K562 (cell line): Measurements from ENCODE around the gene LRRN3. TPM values are rescaled to one million over a fixed set of nuclear protein-coding genes. Genes with fewer than 3 reads are reported as not detected.

Experiments
- ATAC-seq: fragments of 200-7000 bp; cut with Tn5 transposase; 3 replicates; pipeline ENCODE4 v1.9.1; 2020; ENCODE audit warnings: moderate library complexity
- BruUV-seq: library from RNA; stranded (reverse); fragments of 400-500 nt; replicated peaks from 2 replicates; lab custom pipeline; 2021; lab: Mats Ljungman, UMichigan
- CTCF ChIA-PET: fragments of 300-600 bp; formaldehyde crosslinking; extraction: SDS; loops from one replicate; lab custom pipeline; 2021; ENCODE audit warnings: low intra/inter-chr PET ratio; lab: Yijun Ruan, JAX
- POLR2A ChIA-PET: fragments of 300-600, 350-650 bp; sonication (Branson Sonifier 250); formaldehyde crosslinking; extraction: SDS; loops from one replicate; lab custom pipeline; 2021; ENCODE audit warnings: antibody characterized with exemption, inconsistent platforms; lab: Yijun Ruan, JAX
- DNase-seq, 4 experiments: peaks; one replicate each; pipeline versions ENCODE4 v3.0.0 to v3.0.0-alpha.2; 2011 to 2018; ENCODE audit warnings: low spot score in 3 of 4, mixed read lengths in 3 of 4; ENCODE audit errors: extremely low read depth in 1 of 4
- FAIRE-seq: peaks from 2 replicates; lab custom pipeline; 2011; peaks lifted over from hg19 to GRCh38; lab: Jason Lieb, UNC
- H2AFZ ChIP-seq: 2 replicates; pipeline ENCODE4 v1.6.0; 2011; ENCODE audit warnings: low read depth, low read length, control low read depth, inconsistent platforms
- H3K27ac ChIP-seq: fragments of 200-600 bp; 3 replicates; pipeline ENCODE4 v1.8.0; 2011; ENCODE audit warnings: low read depth, mild to moderate bottlenecking, control low read depth, inconsistent platforms, low read length, moderate library complexity, mixed read lengths; ENCODE audit errors: extremely low read depth
- H3K27me3 ChIP-seq, 2 experiments: fragments of 300-600 bp in 1 of 2; 2 replicates in 1 of 2; 3 replicates in 1 of 2; pipeline versions ENCODE4 v1.6.0 to v1.8.0; 2011; ENCODE audit warnings: inconsistent platforms in 2 of 2, low read length in 2 of 2, mild to moderate bottlenecking in 1 of 2, mixed read lengths in 1 of 2, moderate library complexity in 1 of 2; ENCODE audit not compliant: control insufficient read depth in 2 of 2, insufficient read depth in 2 of 2
- H3K36me3 ChIP-seq: fragments of 300-600 bp; 3 replicates; pipeline ENCODE4 v1.8.0; 2011; ENCODE audit warnings: mild to moderate bottlenecking, low read length, inconsistent platforms; ENCODE audit not compliant: control insufficient read depth, insufficient read depth
- H3K4me1 ChIP-seq, 2 experiments: fragments of 200-600 bp in 1 of 2; replicated peaks in 1 of 2; 2 replicates in 1 of 2; 3 replicates in 1 of 2; pipeline versions ENCODE4 v1.5.1 to v1.8.0; 2011; ENCODE audit warnings: inconsistent platforms in 2 of 2, low read length in 2 of 2, mild to moderate bottlenecking in 1 of 2, mixed read lengths in 1 of 2, moderate library complexity in 1 of 2; ENCODE audit not compliant: control insufficient read depth in 2 of 2, insufficient read depth in 2 of 2
- H3K4me2 ChIP-seq: 2 replicates; pipeline ENCODE4 v1.6.1; 2011; ENCODE audit warnings: low read length, control low read depth, inconsistent platforms, mixed read lengths; ENCODE audit not compliant: insufficient read depth
- H3K4me3 ChIP-seq: fragments of 200-600 bp; sonication (generic), shearing (Covaris generic); 2 replicates; pipeline ENCODE4 v1.5.1; 2016; ENCODE audit warnings: control low read depth, inconsistent platforms
- H3K79me2 ChIP-seq: fragments of 200-600 bp; 3 replicates; pipeline ENCODE4 v1.8.0; 2011; ENCODE audit warnings: low read length, inconsistent platforms; ENCODE audit not compliant: control insufficient read depth, insufficient read depth
- H3K9ac ChIP-seq, 2 experiments: 2 replicates each; pipeline versions ENCODE4 v1.6.0 to v1.6.1; 2011; ENCODE audit warnings: low read depth in 2 of 2, low read length in 2 of 2, control low read depth in 1 of 2, inconsistent platforms in 1 of 2, mild to moderate bottlenecking in 1 of 2, mixed read lengths in 1 of 2; ENCODE audit not compliant: insufficient read depth in 1 of 2
- H3K9me1 ChIP-seq: one replicate; pipeline ENCODE4 v1.6.0; 2011; ENCODE audit warnings: inconsistent platforms, mild to moderate bottlenecking, low read length, moderate library complexity; ENCODE audit not compliant: control insufficient read depth, insufficient read depth
- H3K9me3 ChIP-seq: replicated peaks from 2 replicates; pipeline ENCODE4 v1.5.1; 2011; ENCODE audit warnings: low read depth, low read length, inconsistent platforms; ENCODE audit not compliant: control insufficient read depth, insufficient read depth
- H4K20me1 ChIP-seq: replicated peaks from 2 replicates; pipeline ENCODE4 v1.6.1; 2011; ENCODE audit warnings: low read length, inconsistent platforms, mixed read lengths; ENCODE audit not compliant: control insufficient read depth, insufficient read depth
- ILF3 ChIP-seq: fragments of 450-650 bp; IDR thresholded peaks from 2 replicates; pipeline ENCODE4 v1.6.1; 2018; ENCODE audit warnings: antibody characterized with exemption, mild to moderate bottlenecking, moderate library complexity, borderline replicate concordance
- ILK ChIP-seq: fragments of 450-650 bp; IDR thresholded peaks from 2 replicates; pipeline ENCODE4 v1.6.1; 2016; ENCODE audit warnings: missing genetic modification characterization, low read depth, mild to moderate bottlenecking, missing compliant biosample characterization, moderate library complexity, borderline replicate concordance
- KDM1A ChIP-seq, 2 experiments: fragments of 450-650 bp; IDR thresholded peaks; 2 replicates each; pipeline ENCODE4 v1.6.1; 2016; ENCODE audit warnings: mild to moderate bottlenecking in 2 of 2
- NUFIP1 ChIP-seq: fragments of 450-650 bp; IDR thresholded peaks from 2 replicates; pipeline ENCODE4 v1.6.1; 2018; ENCODE audit not compliant: partially characterized antibody
- PPARD ChIP-seq: fragments of 250-450 bp; sonication (Bioruptor Pico); IDR thresholded peaks from 2 replicates; pipeline ENCODE4 v1.8.0; 2022; ENCODE audit warnings: inconsistent platforms, mild to moderate bottlenecking, moderate library complexity
- RFX5 ChIP-seq: IDR thresholded peaks from 2 replicates; pipeline ENCODE4 v1.6.1; 2011; ENCODE audit warnings: low read depth, mild to moderate bottlenecking, improper control_type of control experiment, low read length
- RFX7 ChIP-seq: fragments of 250-450 bp; sonication (Bioruptor Pico); IDR thresholded peaks from 2 replicates; pipeline ENCODE4 v1.5.1; 2021; ENCODE audit warnings: mild to moderate bottlenecking
- SOX6 ChIP-seq: fragments of 450-650 bp; IDR thresholded peaks from 2 replicates; pipeline ENCODE4 v1.6.1; 2014; ENCODE audit warnings: mild to moderate bottlenecking
- ZBTB40 ChIP-seq, 2 experiments: fragments of 450-650 bp in 1 of 2; sonication (generic) in 1 of 2; formaldehyde crosslinking in 1 of 2; IDR thresholded peaks; 2 replicates each; pipeline versions ENCODE4 v1.7.1 to v1.9.0; 2016 to 2022; ENCODE audit warnings: inconsistent platforms in 1 of 2, mild to moderate bottlenecking in 1 of 2, missing genetic modification reagents in 1 of 2
- ZNF121 ChIP-seq: sonication (generic); formaldehyde crosslinking; conservative IDR thresholded peaks from 2 replicates; pipeline ENCODE4 v1.8.0; 2022; ENCODE audit warnings: missing genetic modification reagents
- ZNF217 ChIP-seq: sonication (generic); formaldehyde crosslinking; IDR thresholded peaks from 2 replicates; pipeline ENCODE4 v1.8.0; 2022; ENCODE audit warnings: mild to moderate bottlenecking, missing genetic modification reagents
- ZNF384 ChIP-seq: IDR thresholded peaks from 2 replicates; pipeline ENCODE4 v1.6.1; 2012; ENCODE audit warnings: low read depth, low read length, improper control_type of control experiment
- WGBS: fragments of 100-300 bp; shearing (Covaris generic); methylation state at CpG from one replicate; pipeline ENCODE4 v1.1.6; 2016; ENCODE audit warnings: low coverage, mixed read lengths; ENCODE audit not compliant: insufficient coverage; ENCODE audit errors: missing lambda C conversion rate; 5-methylcytosine and 5-hydroxymethylcytosine counted together
- in situ Hi-C: fragments of 300-500 bp; cut with MboI; formaldehyde crosslinking; loops from 4 replicates; pipeline ENCODE4 v1.15.0; 2018; ENCODE audit warnings: inconsistent platforms, mixed read lengths
- intact Hi-C: fragments of 100-400 bp; cut with micrococcal nuclease; formaldehyde crosslinking; loops from 2 replicates; pipeline ENCODE4 v1.14.2; 2022
- polyA plus RNA-seq, 8 experiments: library from polyadenylated mRNA; depleted of rRNA in 4 of 8; stranded (reverse) in 5 of 8; unstranded in 3 of 8; fragments of >200 nt; fragmentation: Nextera tagmentation in 2 of 8; fragmentation: Illumina TruSeq in 1 of 8; extraction: Ambion mirVana in 2 of 8; extraction: Trizol in 1 of 8; gene quantifications; 2 replicates each; pipeline versions ENCODE4 v1.2.1 to v1.2.3, GENCODE V29; 2011 to 2014; ENCODE audit warnings: inconsistent platforms in 1 of 8, missing spikeins in 1 of 8
- total RNA-seq, 7 experiments: library from RNA; depleted of rRNA in 6 of 7; stranded (reverse); fragments of >200 nt in 6 of 7; fragmentation: Illumina TruSeq in 2 of 7; extraction: Trizol in 2 of 7; gene quantifications; 2 replicates each; pipeline versions ENCODE4 v1.2.1 to v1.2.3, GENCODE V29; 2011 to 2021; ENCODE audit warnings: low replicate concordance in 1 of 7
- TF ChIP-seq, protein P1 (sequence below): sonication (generic); formaldehyde crosslinking; IDR thresholded peaks from 2 replicates; pipeline ENCODE4 v1.8.0; 2022; ENCODE audit warnings: mild to moderate bottlenecking, missing genetic modification reagents

The LRRN3 gene
- total and polyA plus RNA-seq, 9 of the 15 experiments (the other 6 are each of a cell fraction or from before 2014, with no cell fraction given): 0.05 to 1.00 (median 0.20) TPM; not detected in 1

- Histone ChIP-seq H3K79me2 (no peaks in the 10 kb centered on the region), H4K20me1 (no peaks in the 10 kb centered on the region), H3K4me1 (no peaks in the 10 kb centered on the region), H3K27me3 (no peaks in the 10 kb centered on the region), H3K27ac (no peak overlapping the region), H3K9ac (no peak overlapping the region), H3K9me1 (no peaks in the 10 kb centered on the region), H3K9me3 (no peaks in the 10 kb centered on the region), H2AFZ (no peak overlapping the region), H3K4me3 (no peak overlapping the region), H3K4me2 (no peak overlapping the region), H3K36me3 (no peaks in the 10 kb centered on the region)
- intact Hi-C loops: no loop called here
- no peak for FAIRE-seq
- in situ Hi-C loops: no loop called here
- DNase-seq: no peak
- ChIA-PET POLR2A (interaction anchor here (0.6 to 1.8 kb wide), 2 partner anchors 16 to 531 kb away, joined by 3 to 6 read pairs; no protein-coding TSS in a partner anchor), CTCF (no interaction called here)
- BruUV-seq: no TSS peak
- WGBS: 74% methylated on average over 6 of the region's 6 CpGs
- ATAC-seq: no peak
- TF ChIP-seq, protein P1, sequence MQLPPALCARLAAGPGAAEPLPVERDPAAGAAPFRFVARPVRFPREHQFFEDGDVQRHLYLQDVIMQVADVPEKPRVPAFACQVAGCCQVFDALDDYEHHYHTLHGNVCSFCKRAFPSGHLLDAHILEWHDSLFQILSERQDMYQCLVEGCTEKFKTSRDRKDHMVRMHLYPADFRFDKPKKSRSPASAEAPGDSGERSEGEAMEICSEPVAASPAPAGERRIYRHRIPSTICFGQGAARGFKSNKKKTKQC (CRISPR knock-in tag): no peak
- TF ChIP-seq ILF3: no peak
- no peak for TF ChIP-seq ZBTB40 (IDR thresholded peaks at IDR 0.05)
- TF ChIP-seq ZBTB40 (CRISPR knock-in tag; IDR thresholded peaks at IDR 0.05): no peak
- no peak for TF ChIP-seq ZNF217
- TF ChIP-seq RFX7: no peak
- no peak for TF ChIP-seq ILK (tag)
- no peak for TF ChIP-seq NUFIP1
- no peak for TF ChIP-seq ZNF121 (CRISPR knock-in tag)
- TF ChIP-seq PPARD (CRISPR knock-in tag): no peak
- no peak for TF ChIP-seq KDM1A (IDR thresholded peaks at IDR 0.05)
- no peak for TF ChIP-seq SOX6
- no peak for TF ChIP-seq RFX5
- no peak for TF ChIP-seq ZNF384
These were observed 57.0 kb downstream of the LRRN3 start for GRCh38 chr7:111147708-111148533.
